Liver (tissue), 3 donors: Measurements from ENCODE around the gene ZNF761.

Experiments used
- EGR1 ChIP-seq, 2 donors: IDR thresholded peaks; 2 replicates each; pipeline ENCODE4 v1.6.1; 2016 to 2018; ENCODE audit warnings: antibody characterized with exemption in 2 of 2, low read depth in 2 of 2
- FOXA1 ChIP-seq: IDR thresholded peaks from 2 replicates; pipeline ENCODE4 v1.6.1; 2016; ENCODE audit warnings: antibody characterized with exemption
- HNF4G ChIP-seq: IDR thresholded peaks from 2 replicates; pipeline ENCODE4 v1.6.1; 2016; ENCODE audit warnings: antibody characterized with exemption
- JUND ChIP-seq, 2 donors: IDR thresholded peaks; 2 replicates each; pipeline ENCODE4 v1.6.1; 2016; ENCODE audit warnings: antibody characterized with exemption in 2 of 2
- RAD21 ChIP-seq, 2 donors: IDR thresholded peaks; 2 replicates each; pipeline ENCODE4 v1.6.1; 2016; ENCODE audit warnings: antibody characterized with exemption in 2 of 2, mild to moderate bottlenecking in 2 of 2
- YY1 ChIP-seq: IDR thresholded peaks from 2 replicates; pipeline ENCODE4 v1.6.1; 2016; ENCODE audit warnings: antibody characterized with exemption, mild to moderate bottlenecking
- TF ChIP-seq, protein P1 (sequence below): fragments of 150-350 bp; IDR thresholded peaks from 2 replicates; pipeline ENCODE4 v1.5.1; 2017; ENCODE audit warnings: improper control_type of control experiment, low read depth, low read length; ENCODE audit not compliant: missing input control
- TF ChIP-seq, protein P2 (sequence below): IDR thresholded peaks from 2 replicates; pipeline ENCODE4 v1.6.1; 2016; ENCODE audit warnings: antibody characterized with exemption, mild to moderate bottlenecking
- TF ChIP-seq, protein P3 (sequence below): IDR thresholded peaks from 2 replicates; pipeline ENCODE4 v1.6.1; 2016; ENCODE audit warnings: antibody characterized with exemption
- TF ChIP-seq, protein P4 (sequence below): IDR thresholded peaks from 2 replicates; pipeline ENCODE4 v1.6.1; 2016; ENCODE audit warnings: antibody characterized with exemption
- TF ChIP-seq, protein P5 (sequence below): IDR thresholded peaks from 2 replicates; pipeline ENCODE4 v1.6.1; 2016; ENCODE audit warnings: antibody characterized with exemption
- donor health status: healthy.
- donor health status: healthy.

DNA sequence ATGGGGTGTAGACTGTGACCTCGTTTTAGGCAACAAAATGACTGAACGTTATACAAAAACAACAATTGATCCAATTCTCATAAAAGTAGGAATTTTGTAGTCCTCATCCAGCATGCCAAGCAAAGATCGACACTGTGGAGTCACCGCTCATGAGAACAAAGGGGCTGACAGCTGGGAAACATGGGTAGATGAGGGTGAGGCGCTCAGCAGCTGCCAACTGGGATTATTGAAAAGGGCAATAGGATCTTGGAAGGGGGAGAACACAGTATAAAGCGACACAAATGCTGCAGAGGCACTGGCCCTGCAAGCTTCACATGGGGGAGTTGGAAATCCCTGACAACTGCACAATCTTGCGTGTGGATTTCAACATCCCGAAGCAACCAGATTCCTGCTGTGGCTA, 42.2 kb upstream of the ZNF761 start:
- TF ChIP-seq, protein P1, sequence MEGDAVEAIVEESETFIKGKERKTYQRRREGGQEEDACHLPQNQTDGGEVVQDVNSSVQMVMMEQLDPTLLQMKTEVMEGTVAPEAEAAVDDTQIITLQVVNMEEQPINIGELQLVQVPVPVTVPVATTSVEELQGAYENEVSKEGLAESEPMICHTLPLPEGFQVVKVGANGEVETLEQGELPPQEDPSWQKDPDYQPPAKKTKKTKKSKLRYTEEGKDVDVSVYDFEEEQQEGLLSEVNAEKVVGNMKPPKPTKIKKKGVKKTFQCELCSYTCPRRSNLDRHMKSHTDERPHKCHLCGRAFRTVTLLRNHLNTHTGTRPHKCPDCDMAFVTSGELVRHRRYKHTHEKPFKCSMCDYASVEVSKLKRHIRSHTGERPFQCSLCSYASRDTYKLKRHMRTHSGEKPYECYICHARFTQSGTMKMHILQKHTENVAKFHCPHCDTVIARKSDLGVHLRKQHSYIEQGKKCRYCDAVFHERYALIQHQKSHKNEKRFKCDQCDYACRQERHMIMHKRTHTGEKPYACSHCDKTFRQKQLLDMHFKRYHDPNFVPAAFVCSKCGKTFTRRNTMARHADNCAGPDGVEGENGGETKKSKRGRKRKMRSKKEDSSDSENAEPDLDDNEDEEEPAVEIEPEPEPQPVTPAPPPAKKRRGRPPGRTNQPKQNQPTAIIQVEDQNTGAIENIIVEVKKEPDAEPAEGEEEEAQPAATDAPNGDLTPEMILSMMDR: no peak
- TF ChIP-seq EGR1 (IDR thresholded peaks at IDR 0.05; ENCODE audit: low read depth in 2 of 2): no peak
- no peak for TF ChIP-seq JUND (IDR thresholded peaks at IDR 0.05)
- TF ChIP-seq, protein P2, sequence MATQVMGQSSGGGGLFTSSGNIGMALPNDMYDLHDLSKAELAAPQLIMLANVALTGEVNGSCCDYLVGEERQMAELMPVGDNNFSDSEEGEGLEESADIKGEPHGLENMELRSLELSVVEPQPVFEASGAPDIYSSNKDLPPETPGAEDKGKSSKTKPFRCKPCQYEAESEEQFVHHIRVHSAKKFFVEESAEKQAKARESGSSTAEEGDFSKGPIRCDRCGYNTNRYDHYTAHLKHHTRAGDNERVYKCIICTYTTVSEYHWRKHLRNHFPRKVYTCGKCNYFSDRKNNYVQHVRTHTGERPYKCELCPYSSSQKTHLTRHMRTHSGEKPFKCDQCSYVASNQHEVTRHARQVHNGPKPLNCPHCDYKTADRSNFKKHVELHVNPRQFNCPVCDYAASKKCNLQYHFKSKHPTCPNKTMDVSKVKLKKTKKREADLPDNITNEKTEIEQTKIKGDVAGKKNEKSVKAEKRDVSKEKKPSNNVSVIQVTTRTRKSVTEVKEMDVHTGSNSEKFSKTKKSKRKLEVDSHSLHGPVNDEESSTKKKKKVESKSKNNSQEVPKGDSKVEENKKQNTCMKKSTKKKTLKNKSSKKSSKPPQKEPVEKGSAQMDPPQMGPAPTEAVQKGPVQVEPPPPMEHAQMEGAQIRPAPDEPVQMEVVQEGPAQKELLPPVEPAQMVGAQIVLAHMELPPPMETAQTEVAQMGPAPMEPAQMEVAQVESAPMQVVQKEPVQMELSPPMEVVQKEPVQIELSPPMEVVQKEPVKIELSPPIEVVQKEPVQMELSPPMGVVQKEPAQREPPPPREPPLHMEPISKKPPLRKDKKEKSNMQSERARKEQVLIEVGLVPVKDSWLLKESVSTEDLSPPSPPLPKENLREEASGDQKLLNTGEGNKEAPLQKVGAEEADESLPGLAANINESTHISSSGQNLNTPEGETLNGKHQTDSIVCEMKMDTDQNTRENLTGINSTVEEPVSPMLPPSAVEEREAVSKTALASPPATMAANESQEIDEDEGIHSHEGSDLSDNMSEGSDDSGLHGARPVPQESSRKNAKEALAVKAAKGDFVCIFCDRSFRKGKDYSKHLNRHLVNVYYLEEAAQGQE: no peak
- no peak for TF ChIP-seq RAD21 (IDR thresholded peaks at IDR 0.05)
- no peak for TF ChIP-seq YY1
- no peak for TF ChIP-seq FOXA1
- no peak for TF ChIP-seq HNF4G
- TF ChIP-seq, protein P3, sequence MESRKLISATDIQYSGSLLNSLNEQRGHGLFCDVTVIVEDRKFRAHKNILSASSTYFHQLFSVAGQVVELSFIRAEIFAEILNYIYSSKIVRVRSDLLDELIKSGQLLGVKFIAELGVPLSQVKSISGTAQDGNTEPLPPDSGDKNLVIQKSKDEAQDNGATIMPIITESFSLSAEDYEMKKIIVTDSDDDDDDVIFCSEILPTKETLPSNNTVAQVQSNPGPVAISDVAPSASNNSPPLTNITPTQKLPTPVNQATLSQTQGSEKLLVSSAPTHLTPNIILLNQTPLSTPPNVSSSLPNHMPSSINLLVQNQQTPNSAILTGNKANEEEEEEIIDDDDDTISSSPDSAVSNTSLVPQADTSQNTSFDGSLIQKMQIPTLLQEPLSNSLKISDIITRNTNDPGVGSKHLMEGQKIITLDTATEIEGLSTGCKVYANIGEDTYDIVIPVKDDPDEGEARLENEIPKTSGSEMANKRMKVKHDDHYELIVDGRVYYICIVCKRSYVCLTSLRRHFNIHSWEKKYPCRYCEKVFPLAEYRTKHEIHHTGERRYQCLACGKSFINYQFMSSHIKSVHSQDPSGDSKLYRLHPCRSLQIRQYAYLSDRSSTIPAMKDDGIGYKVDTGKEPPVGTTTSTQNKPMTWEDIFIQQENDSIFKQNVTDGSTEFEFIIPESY: no peak
- TF ChIP-seq, protein P4, sequence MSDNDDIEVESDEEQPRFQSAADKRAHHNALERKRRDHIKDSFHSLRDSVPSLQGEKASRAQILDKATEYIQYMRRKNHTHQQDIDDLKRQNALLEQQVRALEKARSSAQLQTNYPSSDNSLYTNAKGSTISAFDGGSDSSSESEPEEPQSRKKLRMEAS: no peak
- TF ChIP-seq, protein P5, sequence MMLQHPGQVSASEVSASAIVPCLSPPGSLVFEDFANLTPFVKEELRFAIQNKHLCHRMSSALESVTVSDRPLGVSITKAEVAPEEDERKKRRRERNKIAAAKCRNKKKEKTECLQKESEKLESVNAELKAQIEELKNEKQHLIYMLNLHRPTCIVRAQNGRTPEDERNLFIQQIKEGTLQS: no peak
